K562 (cell line): Measurements from ENCODE around the gene ANKFN1. TPM values are rescaled to one million over a fixed set of nuclear protein-coding genes. Genes with fewer than 3 reads are reported as not detected.

ENCODE experiments used
- ATAC-seq: fragments of 200-7000 bp; cut with Tn5 transposase; 3 replicates; pipeline ENCODE4 v1.9.1; 2020; ENCODE audit warnings: moderate library complexity
- BruUV-seq: library from RNA; stranded (reverse); fragments of 400-500 nt; replicated peaks from 2 replicates; lab custom pipeline; 2021; lab: Mats Ljungman, UMichigan
- CTCF ChIA-PET: fragments of 300-600 bp; formaldehyde crosslinking; extraction: SDS; loops from one replicate; lab custom pipeline; 2021; ENCODE audit warnings: low intra/inter-chr PET ratio; lab: Yijun Ruan, JAX
- POLR2A ChIA-PET: fragments of 300-600, 350-650 bp; sonication (Branson Sonifier 250); formaldehyde crosslinking; extraction: SDS; loops from one replicate; lab custom pipeline; 2021; ENCODE audit warnings: antibody characterized with exemption, inconsistent platforms; lab: Yijun Ruan, JAX
- DNase-seq, 4 experiments: peaks; one replicate each; pipeline versions ENCODE4 v3.0.0 to v3.0.0-alpha.2; 2011 to 2018; ENCODE audit warnings: low spot score in 3 of 4, mixed read lengths in 3 of 4; ENCODE audit errors: extremely low read depth in 1 of 4
- FAIRE-seq: peaks from 2 replicates; lab custom pipeline; 2011; peaks lifted over from hg19 to GRCh38; lab: Jason Lieb, UNC
- H2AFZ ChIP-seq: 2 replicates; pipeline ENCODE4 v1.6.0; 2011; ENCODE audit warnings: low read depth, low read length, control low read depth, inconsistent platforms
- H3K27ac ChIP-seq: fragments of 200-600 bp; 3 replicates; pipeline ENCODE4 v1.8.0; 2011; ENCODE audit warnings: low read depth, mild to moderate bottlenecking, control low read depth, inconsistent platforms, low read length, moderate library complexity, mixed read lengths; ENCODE audit errors: extremely low read depth
- H3K27me3 ChIP-seq, 2 experiments: fragments of 300-600 bp in 1 of 2; 2 replicates in 1 of 2; 3 replicates in 1 of 2; pipeline versions ENCODE4 v1.6.0 to v1.8.0; 2011; ENCODE audit warnings: inconsistent platforms in 2 of 2, low read length in 2 of 2, mild to moderate bottlenecking in 1 of 2, mixed read lengths in 1 of 2, moderate library complexity in 1 of 2; ENCODE audit not compliant: control insufficient read depth in 2 of 2, insufficient read depth in 2 of 2
- H3K36me3 ChIP-seq: fragments of 300-600 bp; 3 replicates; pipeline ENCODE4 v1.8.0; 2011; ENCODE audit warnings: mild to moderate bottlenecking, low read length, inconsistent platforms; ENCODE audit not compliant: control insufficient read depth, insufficient read depth
- H3K4me1 ChIP-seq, 2 experiments: fragments of 200-600 bp in 1 of 2; replicated peaks in 1 of 2; 2 replicates in 1 of 2; 3 replicates in 1 of 2; pipeline versions ENCODE4 v1.5.1 to v1.8.0; 2011; ENCODE audit warnings: inconsistent platforms in 2 of 2, low read length in 2 of 2, mild to moderate bottlenecking in 1 of 2, mixed read lengths in 1 of 2, moderate library complexity in 1 of 2; ENCODE audit not compliant: control insufficient read depth in 2 of 2, insufficient read depth in 2 of 2
- H3K4me2 ChIP-seq: 2 replicates; pipeline ENCODE4 v1.6.1; 2011; ENCODE audit warnings: low read length, control low read depth, inconsistent platforms, mixed read lengths; ENCODE audit not compliant: insufficient read depth
- H3K4me3 ChIP-seq: fragments of 200-600 bp; sonication (generic), shearing (Covaris generic); 2 replicates; pipeline ENCODE4 v1.5.1; 2016; ENCODE audit warnings: control low read depth, inconsistent platforms
- H3K79me2 ChIP-seq: fragments of 200-600 bp; 3 replicates; pipeline ENCODE4 v1.8.0; 2011; ENCODE audit warnings: low read length, inconsistent platforms; ENCODE audit not compliant: control insufficient read depth, insufficient read depth
- H3K9ac ChIP-seq, 2 experiments: 2 replicates each; pipeline versions ENCODE4 v1.6.0 to v1.6.1; 2011; ENCODE audit warnings: low read depth in 2 of 2, low read length in 2 of 2, control low read depth in 1 of 2, inconsistent platforms in 1 of 2, mild to moderate bottlenecking in 1 of 2, mixed read lengths in 1 of 2; ENCODE audit not compliant: insufficient read depth in 1 of 2
- H3K9me1 ChIP-seq: one replicate; pipeline ENCODE4 v1.6.0; 2011; ENCODE audit warnings: inconsistent platforms, mild to moderate bottlenecking, low read length, moderate library complexity; ENCODE audit not compliant: control insufficient read depth, insufficient read depth
- H3K9me3 ChIP-seq: replicated peaks from 2 replicates; pipeline ENCODE4 v1.5.1; 2011; ENCODE audit warnings: low read depth, low read length, inconsistent platforms; ENCODE audit not compliant: control insufficient read depth, insufficient read depth
- H4K20me1 ChIP-seq: replicated peaks from 2 replicates; pipeline ENCODE4 v1.6.1; 2011; ENCODE audit warnings: low read length, inconsistent platforms, mixed read lengths; ENCODE audit not compliant: control insufficient read depth, insufficient read depth
- C11orf30 ChIP-seq: fragments of 450-650 bp; IDR thresholded peaks from 2 replicates; pipeline ENCODE4 v1.6.1; 2016; ENCODE audit warnings: low read depth, mild to moderate bottlenecking
- CTCFL ChIP-seq: IDR thresholded peaks from 2 replicates; pipeline ENCODE4 v1.6.1; 2011; ENCODE audit warnings: borderline replicate concordance, low read depth, mild to moderate bottlenecking, moderate library complexity, low read length; ENCODE audit not compliant: insufficient read depth, poor library complexity, severe bottlenecking
- MCM3 ChIP-seq: fragments of 450-650 bp; IDR thresholded peaks from 2 replicates; pipeline ENCODE4 v1.6.1; 2016
- MIER1 ChIP-seq: fragments of 450-650 bp; IDR thresholded peaks from 2 replicates; pipeline ENCODE4 v1.6.1; 2016; ENCODE audit warnings: antibody characterized with exemption, mild to moderate bottlenecking, low read depth
- NFE2L1 ChIP-seq: fragments of 450-650 bp; IDR thresholded peaks from 2 replicates; pipeline ENCODE4 v1.6.1; 2016; ENCODE audit warnings: missing genetic modification characterization, low read depth, mild to moderate bottlenecking, missing compliant biosample characterization, moderate library complexity, borderline replicate concordance
- NFRKB ChIP-seq: fragments of 450-650 bp; IDR thresholded peaks from 2 replicates; pipeline ENCODE4 v1.6.1; 2016; ENCODE audit warnings: low read depth
- RCOR1 ChIP-seq, 2 experiments: IDR thresholded peaks; 2 replicates each; pipeline ENCODE4 v1.6.1; 2012; ENCODE audit warnings: low read depth in 2 of 2, low read length in 2 of 2, borderline replicate concordance in 1 of 2, improper control_type of control experiment in 1 of 2
- TCF7 ChIP-seq: sonication (generic); IDR thresholded peaks from 2 replicates; pipeline ENCODE4 v1.6.1; 2016; ENCODE audit warnings: antibody characterized with exemption, borderline replicate concordance
- TRIM24 ChIP-seq, 2 experiments: fragments of 450-650 bp; IDR thresholded peaks; 2 replicates each; pipeline ENCODE4 v1.6.1; 2016
- ZNF507 ChIP-seq: conservative IDR thresholded peaks from 2 replicates; pipeline ENCODE4 v1.6.1; 2017; ENCODE audit warnings: missing genetic modification characterization, missing compliant biosample characterization
- WGBS: fragments of 100-300 bp; shearing (Covaris generic); methylation state at CpG from one replicate; pipeline ENCODE4 v1.1.6; 2016; ENCODE audit warnings: low coverage, mixed read lengths; ENCODE audit not compliant: insufficient coverage; ENCODE audit errors: missing lambda C conversion rate; 5-methylcytosine and 5-hydroxymethylcytosine counted together
- in situ Hi-C: fragments of 300-500 bp; cut with MboI; formaldehyde crosslinking; loops from 4 replicates; pipeline ENCODE4 v1.15.0; 2018; ENCODE audit warnings: inconsistent platforms, mixed read lengths
- intact Hi-C: fragments of 100-400 bp; cut with micrococcal nuclease; formaldehyde crosslinking; loops from 2 replicates; pipeline ENCODE4 v1.14.2; 2022
- polyA plus RNA-seq, 8 experiments: library from polyadenylated mRNA; depleted of rRNA in 4 of 8; stranded (reverse) in 5 of 8; unstranded in 3 of 8; fragments of >200 nt; fragmentation: Nextera tagmentation in 2 of 8; fragmentation: Illumina TruSeq in 1 of 8; extraction: Ambion mirVana in 2 of 8; extraction: Trizol in 1 of 8; gene quantifications; 2 replicates each; pipeline versions ENCODE4 v1.2.1 to v1.2.3, GENCODE V29; 2011 to 2014; ENCODE audit warnings: inconsistent platforms in 1 of 8, missing spikeins in 1 of 8
- total RNA-seq, 7 experiments: library from RNA; depleted of rRNA in 6 of 7; stranded (reverse); fragments of >200 nt in 6 of 7; fragmentation: Illumina TruSeq in 2 of 7; extraction: Trizol in 2 of 7; gene quantifications; 2 replicates each; pipeline versions ENCODE4 v1.2.1 to v1.2.3, GENCODE V29; 2011 to 2021; ENCODE audit warnings: low replicate concordance in 1 of 7
- TF ChIP-seq, protein P1 (sequence below): fragments of 450-650 bp; formaldehyde crosslinking; IDR thresholded peaks from 2 replicates; pipeline ENCODE4 v1.4.0; 2022; ENCODE audit warnings: missing genetic modification characterization
- TF ChIP-seq, protein P2 (sequence below), 2 experiments: fragments of 450-650 bp in 1 of 2; IDR thresholded peaks; 2 replicates each; pipeline ENCODE4 v1.6.1; 2011 to 2017; ENCODE audit warnings: low read depth in 2 of 2, antibody characterized with exemption in 1 of 2, borderline replicate concordance in 1 of 2, low read length in 1 of 2, mild to moderate bottlenecking in 1 of 2, mixed read lengths in 1 of 2; ENCODE audit not compliant: control insufficient read depth in 1 of 2
- TF ChIP-seq, protein P3 (sequence below): fragments of 250-450 bp; sonication (Bioruptor Pico); IDR thresholded peaks from 2 replicates; pipeline ENCODE4 v1.8.0; 2021; ENCODE audit warnings: mild to moderate bottlenecking, moderate library complexity
- TF ChIP-seq, protein P4 (sequence below): fragments of 250-450 bp; sonication (Bioruptor Pico); IDR thresholded peaks from 2 replicates; pipeline ENCODE4 v1.5.0; 2021

The ANKFN1 gene
- total and polyA plus RNA-seq, 9 of the 15 experiments (the other 6 are each of a cell fraction or from before 2014, with no cell fraction given), result 0.04 to 0.39 (median 0.15) TPM; not detected in 1

DNA sequence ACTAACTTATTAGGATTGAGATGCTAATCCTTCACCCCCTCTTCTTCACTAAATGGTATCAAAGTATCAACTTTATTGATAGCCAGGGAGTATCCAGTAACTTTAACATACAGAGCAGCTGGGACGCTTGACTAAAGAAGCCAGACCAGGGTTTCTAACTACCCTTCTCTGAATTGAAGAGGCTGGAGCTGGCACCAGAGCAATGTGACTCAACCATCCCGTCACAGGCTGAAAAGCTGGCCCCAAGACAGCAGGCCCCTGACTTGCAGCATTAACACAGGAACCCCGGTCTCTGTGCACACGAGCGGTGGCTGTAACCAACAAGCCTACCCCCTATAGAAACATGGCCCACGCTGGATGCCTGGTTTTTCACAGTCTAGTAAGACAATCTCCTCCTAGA lies 59.8 kb downstream of the ANKFN1 start:
- H3K4me1 ChIP-seq, result no peaks in the 10 kb centered on the region
- ChIA-PET CTCF (no interaction called here), POLR2A (no interaction called here)
- H4K20me1 ChIP-seq, result no peaks in the 10 kb centered on the region
- no peaks in the 10 kb centered on the region for H3K79me2 ChIP-seq
- FAIRE-seq (no peak), ATAC-seq (no peak), DNase-seq (no peak)
- WGBS, result 2% methylated on average over 6 of the region's 6 CpGs
- no peaks in the 10 kb centered on the region for H3K9me1 ChIP-seq
- H2AFZ ChIP-seq, result no peak overlapping the region
- no peak overlapping the region for H3K4me2 ChIP-seq
- H3K9ac ChIP-seq, result no peak overlapping the region
- no TSS peak for BruUV-seq
- in situ Hi-C loops, result no loop called here
- H3K27me3 ChIP-seq, result no peaks in the 10 kb centered on the region
- no peaks in the 10 kb centered on the region for H3K36me3 ChIP-seq
- no peaks in the 10 kb centered on the region for H3K9me3 ChIP-seq
- H3K4me3 ChIP-seq, result no peak overlapping the region
- H3K27ac ChIP-seq, result no peak overlapping the region
- intact Hi-C loops, result no loop called here
- TF ChIP-seq, protein P1, sequence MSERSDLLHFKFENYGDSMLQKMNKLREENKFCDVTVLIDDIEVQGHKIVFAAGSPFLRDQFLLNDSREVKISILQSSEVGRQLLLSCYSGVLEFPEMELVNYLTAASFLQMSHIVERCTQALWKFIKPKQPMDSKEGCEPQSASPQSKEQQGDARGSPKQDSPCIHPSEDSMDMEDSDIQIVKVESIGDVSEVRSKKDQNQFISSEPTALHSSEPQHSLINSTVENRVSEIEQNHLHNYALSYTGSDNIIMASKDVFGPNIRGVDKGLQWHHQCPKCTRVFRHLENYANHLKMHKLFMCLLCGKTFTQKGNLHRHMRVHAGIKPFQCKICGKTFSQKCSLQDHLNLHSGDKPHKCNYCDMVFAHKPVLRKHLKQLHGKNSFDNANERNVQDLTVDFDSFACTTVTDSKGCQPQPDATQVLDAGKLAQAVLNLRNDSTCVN, result no peak
- TF ChIP-seq, protein P2, sequence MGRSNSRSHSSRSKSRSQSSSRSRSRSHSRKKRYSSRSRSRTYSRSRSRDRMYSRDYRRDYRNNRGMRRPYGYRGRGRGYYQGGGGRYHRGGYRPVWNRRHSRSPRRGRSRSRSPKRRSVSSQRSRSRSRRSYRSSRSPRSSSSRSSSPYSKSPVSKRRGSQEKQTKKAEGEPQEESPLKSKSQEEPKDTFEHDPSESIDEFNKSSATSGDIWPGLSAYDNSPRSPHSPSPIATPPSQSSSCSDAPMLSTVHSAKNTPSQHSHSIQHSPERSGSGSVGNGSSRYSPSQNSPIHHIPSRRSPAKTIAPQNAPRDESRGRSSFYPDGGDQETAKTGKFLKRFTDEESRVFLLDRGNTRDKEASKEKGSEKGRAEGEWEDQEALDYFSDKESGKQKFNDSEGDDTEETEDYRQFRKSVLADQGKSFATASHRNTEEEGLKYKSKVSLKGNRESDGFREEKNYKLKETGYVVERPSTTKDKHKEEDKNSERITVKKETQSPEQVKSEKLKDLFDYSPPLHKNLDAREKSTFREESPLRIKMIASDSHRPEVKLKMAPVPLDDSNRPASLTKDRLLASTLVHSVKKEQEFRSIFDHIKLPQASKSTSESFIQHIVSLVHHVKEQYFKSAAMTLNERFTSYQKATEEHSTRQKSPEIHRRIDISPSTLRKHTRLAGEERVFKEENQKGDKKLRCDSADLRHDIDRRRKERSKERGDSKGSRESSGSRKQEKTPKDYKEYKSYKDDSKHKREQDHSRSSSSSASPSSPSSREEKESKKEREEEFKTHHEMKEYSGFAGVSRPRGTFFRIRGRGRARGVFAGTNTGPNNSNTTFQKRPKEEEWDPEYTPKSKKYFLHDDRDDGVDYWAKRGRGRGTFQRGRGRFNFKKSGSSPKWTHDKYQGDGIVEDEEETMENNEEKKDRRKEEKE (IDR thresholded peaks at IDR 0.05; ENCODE audit: borderline replicate concordance in 1 of 2, control insufficient read depth in 1 of 2, low read depth in 2 of 2, low read length in 1 of 2), result no peak
- TF ChIP-seq C11orf30 (no peak), TRIM24 (IDR thresholded peaks at IDR 0.05) (no peak), TCF7 (no peak), MCM3 (no peak), NFRKB (no peak), MIER1 (no peak), RCOR1 (IDR thresholded peaks at IDR 0.05; ENCODE audit: borderline replicate concordance in 1 of 2, low read depth in 2 of 2, low read length in 2 of 2) (no peak), NFE2L1 (tag) (no peak), CTCFL (no peak), ZNF507 (tag) (no peak)
- TF ChIP-seq, protein P3, sequence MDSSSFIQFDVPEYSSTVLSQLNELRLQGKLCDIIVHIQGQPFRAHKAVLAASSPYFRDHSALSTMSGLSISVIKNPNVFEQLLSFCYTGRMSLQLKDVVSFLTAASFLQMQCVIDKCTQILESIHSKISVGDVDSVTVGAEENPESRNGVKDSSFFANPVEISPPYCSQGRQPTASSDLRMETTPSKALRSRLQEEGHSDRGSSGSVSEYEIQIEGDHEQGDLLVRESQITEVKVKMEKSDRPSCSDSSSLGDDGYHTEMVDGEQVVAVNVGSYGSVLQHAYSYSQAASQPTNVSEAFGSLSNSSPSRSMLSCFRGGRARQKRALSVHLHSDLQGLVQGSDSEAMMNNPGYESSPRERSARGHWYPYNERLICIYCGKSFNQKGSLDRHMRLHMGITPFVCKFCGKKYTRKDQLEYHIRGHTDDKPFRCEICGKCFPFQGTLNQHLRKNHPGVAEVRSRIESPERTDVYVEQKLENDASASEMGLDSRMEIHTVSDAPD (CRISPR knock-in tag), result no peak
- TF ChIP-seq, protein P4, sequence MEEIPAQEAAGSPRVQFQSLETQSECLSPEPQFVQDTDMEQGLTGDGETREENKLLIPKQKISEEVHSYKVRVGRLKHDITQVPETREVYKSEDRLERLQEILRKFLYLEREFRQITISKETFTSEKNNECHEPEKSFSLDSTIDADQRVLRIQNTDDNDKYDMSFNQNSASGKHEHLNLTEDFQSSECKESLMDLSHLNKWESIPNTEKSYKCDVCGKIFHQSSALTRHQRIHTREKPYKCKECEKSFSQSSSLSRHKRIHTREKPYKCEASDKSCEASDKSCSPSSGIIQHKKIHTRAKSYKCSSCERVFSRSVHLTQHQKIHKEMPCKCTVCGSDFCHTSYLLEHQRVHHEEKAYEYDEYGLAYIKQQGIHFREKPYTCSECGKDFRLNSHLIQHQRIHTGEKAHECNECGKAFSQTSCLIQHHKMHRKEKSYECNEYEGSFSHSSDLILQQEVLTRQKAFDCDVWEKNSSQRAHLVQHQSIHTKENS (CRISPR knock-in tag), result no peak
